Activated CD8-positive, alpha-beta memory T cell treated with anti-CD3 and anti-CD28 coated beads, Interleukin-2, amount 50 U/mL, for 1 hour (primary cell): ENCODE results near the gene FAM234B.

ENCODE experiments used
- DNase-seq: peaks from one replicate; pipeline ENCODE4 v3.0.0-alpha.2; 2020; ENCODE audit errors: extremely low read depth

Gene FAM234B

DNA sequence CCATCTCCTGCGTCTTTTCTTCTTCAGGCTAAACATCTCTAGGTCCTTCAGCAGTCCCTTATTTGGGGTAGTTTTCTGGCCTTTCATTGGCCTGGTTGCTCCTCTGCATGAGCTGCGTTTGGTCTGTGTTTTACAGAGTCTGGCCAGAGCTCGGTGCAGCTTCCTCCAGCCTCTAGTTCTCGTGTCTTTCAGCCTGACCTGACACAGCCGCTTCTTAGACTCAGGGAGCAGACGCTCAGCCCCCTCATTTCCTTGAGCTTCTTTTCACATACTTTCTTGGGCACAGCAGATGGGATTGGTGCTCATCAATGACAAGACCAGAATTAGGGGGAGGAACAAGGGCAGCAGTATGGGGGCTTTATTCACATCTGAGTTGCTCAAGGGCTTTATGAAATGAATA, 72.8 kb downstream of the FAM234B start:
- DNase-seq = no peak

DNA sequence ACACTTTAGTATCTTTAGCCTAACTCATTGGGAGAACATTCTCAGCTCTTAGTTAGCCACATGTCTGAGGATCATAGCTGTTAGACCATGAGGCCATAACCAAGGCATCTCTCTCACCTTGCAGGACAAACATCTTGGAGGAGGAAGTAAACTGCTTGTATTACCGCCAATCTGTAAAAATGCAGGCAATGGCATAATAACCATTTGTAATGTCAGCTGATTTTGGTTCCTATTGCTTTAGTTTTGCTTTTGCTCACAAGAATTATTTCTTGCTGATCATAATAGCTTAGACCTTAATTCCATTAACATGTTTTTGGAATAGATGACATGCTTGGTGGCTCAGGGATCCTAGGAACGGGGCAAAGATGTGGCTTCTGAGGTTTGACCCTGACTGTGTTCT, 75.6 kb downstream of the FAM234B start:
- no peak for DNase-seq

DNA sequence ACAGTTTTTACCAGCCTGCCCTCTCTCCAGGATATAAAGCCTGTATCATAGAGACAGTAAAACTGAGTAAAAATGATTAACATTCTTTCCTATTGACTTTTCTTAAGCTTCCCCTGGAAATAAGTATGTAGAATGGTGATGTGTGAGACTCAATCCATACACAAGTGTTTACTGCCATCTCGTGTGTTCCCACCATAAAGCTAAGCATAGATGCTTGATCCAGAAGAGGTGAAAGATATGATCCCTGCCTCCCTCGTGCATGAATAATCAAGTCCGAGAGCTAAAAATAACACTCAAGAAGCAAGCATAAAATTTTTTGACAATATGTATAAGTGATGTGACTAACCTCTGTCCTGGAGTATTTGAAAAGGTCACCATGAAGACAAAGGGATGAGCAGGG, 76.2 kb downstream of the FAM234B start:
- DNase-seq = no peak

DNA sequence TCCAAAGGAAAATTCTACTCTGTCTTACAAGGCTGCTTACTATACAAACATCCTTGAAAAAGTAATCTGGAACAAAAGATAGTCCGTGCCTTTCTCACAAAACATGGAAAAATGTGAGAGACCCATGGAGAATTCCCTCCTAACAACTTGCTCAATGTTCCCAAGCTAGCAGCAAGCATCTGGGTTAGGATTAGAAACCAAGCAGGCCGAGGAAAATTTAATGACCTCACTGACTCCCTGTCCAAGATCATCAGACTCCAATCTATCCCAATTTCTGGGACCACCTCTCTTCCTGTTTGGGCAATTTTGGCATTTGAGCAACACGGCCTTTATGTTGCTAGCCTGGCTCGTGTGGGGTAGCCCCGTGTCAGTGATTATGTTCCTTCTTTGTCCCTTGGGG, 77.4 kb downstream of the FAM234B start:
- DNase-seq = no peak

DNA sequence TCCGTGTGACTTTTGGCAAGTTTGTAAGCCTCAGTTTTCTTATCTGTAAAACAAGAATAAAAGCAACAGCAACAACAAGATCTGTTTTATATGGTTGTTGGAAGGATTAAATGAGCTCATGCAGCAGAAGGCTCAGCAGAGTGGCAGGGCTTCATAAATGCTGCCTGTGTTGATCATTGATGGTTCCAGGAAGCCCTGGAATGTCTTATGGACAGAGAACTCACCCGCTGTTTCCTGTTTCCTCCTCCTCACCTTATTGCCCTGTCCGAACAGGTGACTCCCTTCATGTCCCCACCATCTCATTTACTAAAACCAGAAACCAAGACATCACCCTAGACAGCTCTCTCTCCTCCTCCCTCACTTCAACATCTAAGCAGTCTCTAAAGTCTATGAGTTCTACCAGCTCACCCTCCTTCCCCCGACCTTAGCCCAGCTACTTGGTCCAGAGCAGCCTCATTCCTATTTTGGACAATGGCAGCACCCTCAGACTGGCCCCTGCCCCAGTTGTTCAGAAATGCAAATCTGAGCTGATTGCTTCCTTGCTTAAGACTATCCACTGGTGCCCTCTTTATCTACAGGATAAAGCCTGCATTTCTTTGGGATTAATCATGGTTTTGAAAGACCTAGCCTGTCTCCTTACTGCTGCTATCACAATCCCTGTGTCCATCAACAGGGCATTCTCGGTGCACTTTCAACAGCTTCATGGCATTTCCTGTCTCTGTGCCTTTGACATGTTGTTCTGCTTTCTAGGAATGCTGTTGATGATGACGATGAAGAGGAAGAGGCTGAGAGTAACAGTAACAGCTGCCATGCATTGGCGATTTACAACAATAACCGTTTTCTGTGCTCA, 80.7 kb downstream of the FAM234B start:
- DNase-seq = no peak

DNA sequence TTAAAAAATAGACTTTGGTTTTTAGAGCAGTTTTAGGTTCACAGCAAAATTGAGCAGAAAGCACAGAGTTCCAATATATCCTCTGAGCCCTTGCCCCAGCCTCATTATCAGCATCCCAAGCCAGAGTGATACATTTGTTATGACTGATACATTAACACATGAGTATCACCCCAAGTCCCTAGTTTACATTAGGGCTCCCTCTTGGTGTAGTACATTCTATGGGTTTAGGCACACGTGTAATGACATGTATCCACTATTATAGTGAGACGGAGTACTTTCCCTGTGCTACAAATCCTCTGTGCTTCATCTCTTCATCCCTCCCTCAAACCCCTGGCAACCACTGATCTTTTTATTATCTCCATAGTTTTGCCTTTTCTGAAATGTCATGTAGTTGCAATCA, 81.8 kb downstream of the FAM234B start:
- DNase-seq = no peak

DNA sequence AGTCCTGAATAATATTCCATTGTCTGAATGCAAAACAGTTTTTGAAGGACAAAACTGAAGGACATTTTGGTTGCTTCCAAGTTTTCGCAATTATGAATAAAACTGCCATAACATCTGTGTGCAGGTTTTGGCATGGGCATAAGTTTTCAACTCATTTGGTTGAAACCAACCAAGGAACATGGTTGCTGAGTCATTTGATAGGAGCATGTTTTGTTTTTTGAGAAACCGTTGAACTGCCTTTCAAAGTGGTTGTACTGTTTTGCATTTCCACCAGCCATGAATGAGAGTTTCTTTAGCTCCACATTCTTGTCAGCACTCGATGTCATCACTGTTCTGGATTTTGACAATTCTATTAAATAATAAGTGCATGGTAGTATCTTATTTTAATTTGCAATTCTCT, 82.3 kb downstream of the FAM234B start:
- no peak for DNase-seq

DNA sequence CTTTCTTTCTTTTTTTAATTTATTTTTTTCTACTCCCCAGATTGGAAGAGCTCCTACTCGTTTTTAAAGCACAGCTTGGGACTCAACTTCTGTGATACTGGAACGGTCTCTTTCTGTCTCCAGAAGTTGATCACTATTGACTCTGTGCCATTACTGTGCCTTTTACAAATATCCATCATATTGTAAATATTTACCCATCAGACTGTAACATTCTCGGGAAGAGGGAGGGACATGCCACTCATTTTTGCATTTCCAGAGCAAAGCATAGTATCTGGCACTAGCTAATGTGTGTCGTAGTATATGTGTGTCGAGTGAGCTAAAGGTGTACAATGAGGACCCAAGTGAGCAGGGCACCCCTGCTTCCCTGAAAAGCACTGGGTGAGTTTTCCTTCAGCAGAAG, 83.3 kb downstream of the FAM234B start:
- no peak for DNase-seq

DNA sequence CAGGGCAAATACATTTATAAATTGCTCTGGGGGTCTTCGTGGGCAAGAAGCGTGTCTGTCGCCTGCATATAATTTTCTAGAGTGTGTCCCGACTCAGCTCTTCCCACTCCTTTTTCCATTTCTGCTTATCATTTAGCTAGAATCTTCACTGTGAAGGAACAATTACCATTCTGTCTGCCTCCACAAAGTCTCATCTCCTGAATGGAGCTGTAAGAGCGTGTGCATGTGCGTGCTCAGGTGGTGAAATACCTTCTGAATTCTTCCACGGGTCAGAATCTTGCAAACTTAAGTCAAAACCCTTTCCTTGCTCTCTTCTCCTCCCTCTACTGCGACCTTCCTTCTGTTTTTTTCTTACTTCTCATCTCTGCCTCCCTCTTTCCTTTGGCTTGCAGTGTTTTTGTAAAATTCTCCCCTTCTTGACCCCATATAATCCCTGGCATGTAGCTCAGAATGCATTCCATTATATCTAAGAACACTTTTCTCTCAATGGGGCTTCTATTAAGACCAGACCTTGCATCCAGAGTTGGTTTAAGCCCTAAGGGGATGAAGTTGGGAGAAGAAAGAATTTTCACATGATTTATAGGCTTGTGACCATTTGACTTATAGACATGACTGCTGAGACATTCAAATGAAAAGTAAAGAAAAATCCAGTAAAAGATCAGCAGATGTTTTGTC, 84.2 kb downstream of the FAM234B start:
- DNase-seq = no peak

DNA sequence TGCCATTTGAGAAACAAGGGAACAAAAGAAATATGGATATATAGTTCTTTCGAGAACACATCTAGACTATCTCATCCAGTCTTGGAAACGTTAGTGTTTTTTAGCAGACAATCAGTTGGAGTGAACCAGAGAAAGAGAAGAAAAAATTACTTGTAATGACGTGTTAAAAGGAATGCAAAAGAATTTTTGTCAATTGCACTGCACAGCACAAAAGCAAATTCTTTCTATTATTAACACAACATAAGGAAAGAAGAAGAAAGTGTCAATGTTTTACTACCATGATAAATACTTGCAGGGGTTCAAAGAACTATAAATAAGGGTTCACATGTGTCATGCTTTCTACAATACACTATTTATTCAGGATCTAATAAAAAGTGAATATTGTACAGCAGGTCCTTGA, 86.8 kb downstream of the FAM234B start:
- no peak for DNase-seq
